K562 (cell line): Measurements from ENCODE around the gene DCAF7. TPM values are rescaled to one million over a fixed set of nuclear protein-coding genes. Genes with fewer than 3 reads are reported as not detected.

Source experiments
- BHLHE40 ChIP-seq: IDR thresholded peaks from 2 replicates; pipeline ENCODE4 v1.6.1; 2011; ENCODE audit warnings: low read length, improper control_type of control experiment
- CEBPG ChIP-seq, 3 experiments: fragments of 200-800 bp in 1 of 3; sonication (Bioruptor generic) in 1 of 3; sonication (generic) in 1 of 3; formaldehyde crosslinking in 1 of 3; IDR thresholded peaks in 2 of 3; conservative IDR thresholded peaks in 1 of 3; 2 replicates each; pipeline versions ENCODE4 v1.6.1 to v1.8.0; 2016 to 2022; ENCODE audit warnings: missing compliant biosample characterization in 2 of 3, missing genetic modification characterization in 2 of 3, mild to moderate bottlenecking in 1 of 3, missing genetic modification reagents in 1 of 3
- ELF2 ChIP-seq: fragments of 250-450 bp; sonication (Bioruptor Pico); IDR thresholded peaks from 2 replicates; pipeline ENCODE4 v1.5.0; 2021; ENCODE audit warnings: mild to moderate bottlenecking
- ELF4 ChIP-seq: fragments of 450-650 bp; formaldehyde crosslinking; IDR thresholded peaks from 2 replicates; pipeline ENCODE4 v1.4.0; 2022; ENCODE audit warnings: missing genetic modification characterization
- EP400 ChIP-seq: fragments of 450-650 bp; IDR thresholded peaks from 2 replicates; pipeline ENCODE4 v1.6.1; 2017; ENCODE audit warnings: antibody characterized with exemption, mild to moderate bottlenecking, moderate library complexity
- GABPB1 ChIP-seq: sonication (generic); formaldehyde crosslinking; IDR thresholded peaks from 2 replicates; pipeline ENCODE4 v1.8.0; 2022; ENCODE audit warnings: mild to moderate bottlenecking, missing genetic modification reagents
- GTF2E2 ChIP-seq: fragments of 200-800 bp; sonication (Bioruptor generic); IDR thresholded peaks from 2 replicates; pipeline ENCODE4 v1.6.1; 2016; ENCODE audit warnings: missing genetic modification characterization, missing compliant biosample characterization
- IFI16 ChIP-seq: fragments of 250-450 bp; sonication (Bioruptor Pico); IDR thresholded peaks from 2 replicates; pipeline ENCODE4 v2.1.2; 2022; ENCODE audit warnings: mild to moderate bottlenecking, inconsistent platforms
- L3MBTL2 ChIP-seq: fragments of 450-650 bp; IDR thresholded peaks from 2 replicates; pipeline ENCODE4 v1.6.1; 2016; ENCODE audit warnings: mild to moderate bottlenecking, moderate library complexity
- MXI1 ChIP-seq: IDR thresholded peaks from 2 replicates; pipeline ENCODE4 v1.6.1; 2011; ENCODE audit warnings: low read depth, mild to moderate bottlenecking, improper control_type of control experiment, low read length
- NR1H2 ChIP-seq: sonication (generic); formaldehyde crosslinking; IDR thresholded peaks from 2 replicates; pipeline ENCODE4 v1.4.0; 2020; ENCODE audit warnings: mild to moderate bottlenecking, missing genetic modification reagents
- PHB ChIP-seq: fragments of 250-450 bp; sonication (Bioruptor Pico); IDR thresholded peaks from 2 replicates; pipeline ENCODE4 v1.5.0; 2021
- POLR2A ChIP-seq: fragments of 450-650 bp; conservative IDR thresholded peaks from 2 replicates; pipeline ENCODE4 v1.6.1; 2016
- RBM25 ChIP-seq: fragments of 200-400 bp; formaldehyde crosslinking; IDR thresholded peaks from 2 replicates; pipeline ENCODE4 v1.6.1; 2018; ENCODE audit warnings: low read length, low read depth, moderate library complexity; ENCODE audit not compliant: severe bottlenecking
- SAFB2 ChIP-seq: fragments of 200-400 bp; formaldehyde crosslinking; IDR thresholded peaks from 2 replicates; pipeline ENCODE4 v1.6.1; 2018; ENCODE audit warnings: borderline replicate concordance, low read length, low read depth, moderate library complexity; ENCODE audit not compliant: severe bottlenecking
- SMAD2 ChIP-seq: fragments of 150-350 bp; IDR thresholded peaks from 2 replicates; pipeline ENCODE4 v1.6.1; 2014; ENCODE audit warnings: low read depth, mild to moderate bottlenecking, low read length
- SMARCB1 ChIP-seq: IDR thresholded peaks from 2 replicates; pipeline ENCODE4 v1.6.1; 2011; ENCODE audit warnings: improper control_type of control experiment, low read depth; ENCODE audit not compliant: insufficient read length
- SNAPC5 ChIP-seq: fragments of 250-450 bp; sonication (Bioruptor Pico); IDR thresholded peaks from 2 replicates; pipeline ENCODE4 v1.8.0; 2021; ENCODE audit warnings: moderate library complexity, mild to moderate bottlenecking, inconsistent platforms
- TCF7L2 ChIP-seq: fragments of 150-350 bp; IDR thresholded peaks from 2 replicates; pipeline ENCODE4 v1.6.1; 2016; ENCODE audit warnings: low read depth, mild to moderate bottlenecking, low read length, moderate library complexity
- TFAP4 ChIP-seq: sonication (generic); formaldehyde crosslinking; IDR thresholded peaks from 2 replicates; pipeline ENCODE4 v1.8.0; 2022; ENCODE audit warnings: missing genetic modification reagents, mild to moderate bottlenecking, moderate library complexity, borderline replicate concordance
- U2AF2 ChIP-seq: fragments of 200-400 bp; formaldehyde crosslinking; optimal IDR thresholded peaks from 2 replicates; pipeline ENCODE3; 2017; ENCODE audit warnings: low read depth, mild to moderate bottlenecking, low read length
- ZNF143 ChIP-seq: sonication (generic); formaldehyde crosslinking; IDR thresholded peaks from 2 replicates; pipeline ENCODE4 v1.9.0; 2022; ENCODE audit warnings: mild to moderate bottlenecking, missing genetic modification reagents
- ZNF444 ChIP-seq: fragments of 250-450 bp; sonication (Bioruptor Pico); IDR thresholded peaks from 2 replicates; pipeline ENCODE4 v1.4.0; 2020; ENCODE audit warnings: mild to moderate bottlenecking, moderate library complexity
- ZNF507 ChIP-seq: conservative IDR thresholded peaks from 2 replicates; pipeline ENCODE4 v1.6.1; 2017; ENCODE audit warnings: missing genetic modification characterization, missing compliant biosample characterization
- ZNF551 ChIP-seq: fragments of 250-450 bp; sonication (Bioruptor Pico); IDR thresholded peaks from 2 replicates; pipeline ENCODE4 v1.5.0; 2021; ENCODE audit warnings: mild to moderate bottlenecking, moderate library complexity
- polyA plus RNA-seq, 8 experiments: library from polyadenylated mRNA; depleted of rRNA in 4 of 8; stranded (reverse) in 5 of 8; unstranded in 3 of 8; fragments of >200 nt; fragmentation: Nextera tagmentation in 2 of 8; fragmentation: Illumina TruSeq in 1 of 8; extraction: Ambion mirVana in 2 of 8; extraction: Trizol in 1 of 8; gene quantifications; 2 replicates each; pipeline versions ENCODE4 v1.2.1 to v1.2.3, GENCODE V29; 2011 to 2014; ENCODE audit warnings: inconsistent platforms in 1 of 8, missing spikeins in 1 of 8
- total RNA-seq, 7 experiments: library from RNA; depleted of rRNA in 6 of 7; stranded (reverse); fragments of >200 nt in 6 of 7; fragmentation: Illumina TruSeq in 2 of 7; extraction: Trizol in 2 of 7; gene quantifications; 2 replicates each; pipeline versions ENCODE4 v1.2.1 to v1.2.3, GENCODE V29; 2011 to 2021; ENCODE audit warnings: low replicate concordance in 1 of 7
- TF ChIP-seq, protein P1 (sequence below): sonication (generic); formaldehyde crosslinking; IDR thresholded peaks from 2 replicates; pipeline ENCODE4 v1.8.0; 2022; ENCODE audit warnings: missing genetic modification reagents, mild to moderate bottlenecking, borderline replicate concordance
- TF ChIP-seq, protein P2 (sequence below): IDR thresholded peaks from 2 replicates; pipeline ENCODE4 v1.6.1; 2011; ENCODE audit not compliant: insufficient read length; ENCODE audit errors: extremely low read depth

Gene DCAF7
- total and polyA plus RNA-seq, 9 of the 15 experiments (the other 6 are each of a cell fraction or from before 2014, with no cell fraction given), result 30.8 to 123 (median 40.2) TPM

- TF ChIP-seq TFAP4 (CRISPR knock-in tag), result peak; percentile 62; the same call in 1 of the 2 replicates
- TF ChIP-seq ZNF551, result no peak
- TF ChIP-seq GABPB1, result peak; percentile 93
- no peak for TF ChIP-seq TCF7L2
- no peak for TF ChIP-seq MXI1
- TF ChIP-seq IFI16, result no peak
- TF ChIP-seq SAFB2, result no peak
- TF ChIP-seq CEBPG (CRISPR knock-in tag; IDR thresholded peaks at IDR 0.05), result 0 out of 2 replicates have a peak, but pooled peaks have one; percentile 43
- TF ChIP-seq CEBPG (tag; conservative IDR thresholded peaks at IDR 0.05 in 1 of 2, IDR thresholded peaks at IDR 0.05 in 1 of 2), result no peak
- TF ChIP-seq ELF4 (CRISPR knock-in tag), result peak; percentile 66
- no peak for TF ChIP-seq ZNF143 (CRISPR knock-in tag)
- TF ChIP-seq, protein P1, sequence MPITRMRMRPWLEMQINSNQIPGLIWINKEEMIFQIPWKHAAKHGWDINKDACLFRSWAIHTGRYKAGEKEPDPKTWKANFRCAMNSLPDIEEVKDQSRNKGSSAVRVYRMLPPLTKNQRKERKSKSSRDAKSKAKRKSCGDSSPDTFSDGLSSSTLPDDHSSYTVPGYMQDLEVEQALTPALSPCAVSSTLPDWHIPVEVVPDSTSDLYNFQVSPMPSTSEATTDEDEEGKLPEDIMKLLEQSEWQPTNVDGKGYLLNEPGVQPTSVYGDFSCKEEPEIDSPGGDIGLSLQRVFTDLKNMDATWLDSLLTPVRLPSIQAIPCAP, result no peak
- peak; percentile 99 for TF ChIP-seq RBM25
- peak; percentile 61; the same call in 1 of the 2 replicates for TF ChIP-seq GTF2E2 (tag)
- TF ChIP-seq EP400, result peak; percentile 87
- 0 out of 2 replicates have a peak, but pooled peaks have one; percentile 87 for TF ChIP-seq NR1H2
- TF ChIP-seq L3MBTL2, result peak; percentile 79
- TF ChIP-seq SNAPC5 (CRISPR knock-in tag), result no peak
- TF ChIP-seq SMAD2, result no peak
- peak; percentile 85 for TF ChIP-seq ELF2 (CRISPR knock-in tag)
- TF ChIP-seq ZNF444 (CRISPR knock-in tag), result no peak
- no peak for TF ChIP-seq U2AF2
- TF ChIP-seq POLR2A, result peak; percentile 90
- TF ChIP-seq BHLHE40, result peak; percentile 69
- no peak for TF ChIP-seq SMARCB1
- no peak for TF ChIP-seq ZNF507
- TF ChIP-seq PHB (CRISPR knock-in tag), result no peak
- TF ChIP-seq, protein P2, sequence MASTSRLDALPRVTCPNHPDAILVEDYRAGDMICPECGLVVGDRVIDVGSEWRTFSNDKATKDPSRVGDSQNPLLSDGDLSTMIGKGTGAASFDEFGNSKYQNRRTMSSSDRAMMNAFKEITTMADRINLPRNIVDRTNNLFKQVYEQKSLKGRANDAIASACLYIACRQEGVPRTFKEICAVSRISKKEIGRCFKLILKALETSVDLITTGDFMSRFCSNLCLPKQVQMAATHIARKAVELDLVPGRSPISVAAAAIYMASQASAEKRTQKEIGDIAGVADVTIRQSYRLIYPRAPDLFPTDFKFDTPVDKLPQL, result no peak
Measured at GRCh38 chr17:63549946-63550816, at the start of gene DCAF7 (continued).
